GM21423 (cell line): ENCODE results near the gene CTRL.

Experiments used
- ATAC-seq: cut with Tn5 transposase; IDR thresholded peaks from one replicate; pipeline ENCODE4 v1.9.1; 2021; ENCODE audit warnings: mild to moderate bottlenecking, moderate library complexity; ENCODE audit not compliant: unreplicated experiment

The CTRL gene

DNA sequence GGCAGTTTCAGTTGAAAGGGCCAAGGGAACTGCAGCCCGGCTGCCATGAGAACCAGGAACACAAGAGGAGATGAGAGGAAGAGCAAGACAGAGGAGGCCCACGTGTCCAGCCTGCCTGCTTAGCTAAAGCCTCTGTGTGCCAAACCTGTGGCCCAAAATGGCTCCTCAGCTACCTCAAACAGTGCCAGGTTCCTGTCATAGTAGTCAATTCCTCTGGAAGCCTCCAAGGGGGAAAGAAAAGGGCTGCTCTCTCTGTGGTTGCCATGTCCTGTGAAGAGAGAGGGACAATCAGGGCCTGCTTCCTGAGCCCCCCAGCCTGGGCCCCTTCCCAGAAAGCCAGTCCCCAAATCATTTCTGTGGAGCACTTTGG lies 31.6 kb upstream of the CTRL start:
- ATAC-seq = no peak

DNA sequence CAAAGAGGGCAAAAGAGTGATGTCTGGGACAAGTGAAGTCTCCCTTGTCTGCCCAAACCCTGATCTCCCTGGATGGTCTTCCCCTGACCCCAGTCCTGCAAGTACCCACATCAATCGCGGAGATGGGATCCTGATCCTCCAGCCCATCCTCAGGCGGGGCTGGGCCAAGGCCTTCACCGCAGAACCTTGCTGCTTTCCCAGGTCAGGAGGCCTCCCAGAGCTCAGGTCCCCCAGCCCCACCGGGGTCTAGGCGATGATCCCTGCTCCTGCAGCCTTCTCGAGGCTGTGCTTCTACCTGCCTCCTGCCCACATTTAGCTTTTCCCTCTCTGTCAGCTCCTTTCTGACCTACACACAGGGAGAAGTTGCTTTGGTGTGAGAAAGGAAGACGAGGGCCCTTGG lies 30.5 kb upstream of the CTRL start:
- no peak for ATAC-seq

DNA sequence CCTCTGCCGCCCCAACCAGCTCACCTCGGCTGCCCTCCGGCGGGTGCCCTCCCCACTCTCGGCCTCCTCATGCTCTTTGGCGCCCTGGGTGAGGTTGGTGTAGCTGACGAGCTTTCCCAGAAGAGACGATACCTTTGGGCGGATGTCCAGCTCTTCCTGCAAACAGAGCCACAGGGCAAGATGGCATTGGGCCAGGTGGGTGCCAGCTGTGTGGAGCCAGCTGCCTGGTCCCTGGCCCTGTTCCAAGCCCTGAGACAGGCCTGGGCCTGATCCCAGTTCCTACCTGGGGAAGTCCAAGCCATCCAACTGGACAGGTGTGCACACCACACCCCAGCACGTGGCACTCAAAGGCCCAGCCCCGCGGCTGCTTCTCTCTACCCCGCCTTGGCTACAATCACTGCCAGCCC lies 29.9 kb upstream of the CTRL start:
- ATAC-seq = no peak

DNA sequence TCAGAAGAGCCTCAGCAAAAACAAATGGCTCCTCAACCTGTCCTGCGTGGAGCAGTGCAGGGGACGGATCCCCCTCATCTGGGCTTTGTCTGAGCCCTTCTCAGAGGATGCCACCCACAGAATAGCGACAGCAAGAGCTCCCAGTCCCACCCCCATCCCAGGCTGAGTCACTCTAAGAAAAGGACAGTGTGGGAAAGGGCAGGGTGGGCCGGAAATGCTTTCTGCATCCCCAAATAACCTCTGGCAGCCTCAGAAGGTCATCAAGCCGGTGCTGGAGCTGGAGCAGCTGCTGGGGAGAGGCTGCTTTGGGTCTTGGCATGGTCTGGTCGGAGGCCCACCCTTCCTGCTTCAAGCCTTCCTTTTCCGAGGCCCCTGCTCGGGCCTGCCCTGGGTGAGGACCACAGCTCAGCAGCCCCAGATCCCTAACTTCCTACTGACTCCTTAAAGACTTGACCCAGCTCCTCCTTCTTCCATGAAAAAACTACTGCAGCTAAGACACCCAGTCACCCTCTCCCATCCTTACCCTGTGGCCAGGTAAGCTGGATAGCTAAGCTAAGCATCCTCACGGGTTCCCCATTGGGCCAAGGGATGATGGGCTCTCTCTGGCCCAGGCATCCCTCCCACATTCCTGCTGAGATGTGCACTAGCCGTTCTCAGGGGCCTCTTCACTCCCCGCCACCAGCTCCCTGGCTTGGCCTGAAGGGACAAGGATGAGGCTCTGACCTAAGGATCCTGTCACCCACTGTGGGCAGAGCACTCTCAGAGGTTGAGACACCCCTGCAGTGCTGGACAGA lies 28.1 kb upstream of the CTRL start:
- ATAC-seq = no peak

DNA sequence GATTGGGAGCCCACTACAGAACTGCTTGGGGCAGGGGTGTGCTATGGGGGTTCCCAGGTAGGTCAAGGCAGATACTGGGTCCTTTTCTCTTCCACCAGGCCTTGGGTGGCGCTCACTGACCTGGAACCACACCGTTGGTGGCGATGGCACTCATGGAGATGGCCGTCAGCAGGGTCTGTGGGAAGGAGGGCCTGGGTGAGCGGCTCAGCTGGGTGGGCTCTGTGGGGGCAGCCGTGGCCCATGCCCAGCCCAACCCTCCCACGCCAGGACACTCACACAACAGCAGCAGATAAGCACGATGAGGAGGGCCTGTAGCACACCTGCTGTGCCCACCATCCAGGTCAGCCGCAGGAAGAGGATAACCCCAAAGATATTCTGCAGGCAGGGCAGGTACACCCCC lies 26.0 kb upstream of the CTRL start:
- no peak for ATAC-seq

DNA sequence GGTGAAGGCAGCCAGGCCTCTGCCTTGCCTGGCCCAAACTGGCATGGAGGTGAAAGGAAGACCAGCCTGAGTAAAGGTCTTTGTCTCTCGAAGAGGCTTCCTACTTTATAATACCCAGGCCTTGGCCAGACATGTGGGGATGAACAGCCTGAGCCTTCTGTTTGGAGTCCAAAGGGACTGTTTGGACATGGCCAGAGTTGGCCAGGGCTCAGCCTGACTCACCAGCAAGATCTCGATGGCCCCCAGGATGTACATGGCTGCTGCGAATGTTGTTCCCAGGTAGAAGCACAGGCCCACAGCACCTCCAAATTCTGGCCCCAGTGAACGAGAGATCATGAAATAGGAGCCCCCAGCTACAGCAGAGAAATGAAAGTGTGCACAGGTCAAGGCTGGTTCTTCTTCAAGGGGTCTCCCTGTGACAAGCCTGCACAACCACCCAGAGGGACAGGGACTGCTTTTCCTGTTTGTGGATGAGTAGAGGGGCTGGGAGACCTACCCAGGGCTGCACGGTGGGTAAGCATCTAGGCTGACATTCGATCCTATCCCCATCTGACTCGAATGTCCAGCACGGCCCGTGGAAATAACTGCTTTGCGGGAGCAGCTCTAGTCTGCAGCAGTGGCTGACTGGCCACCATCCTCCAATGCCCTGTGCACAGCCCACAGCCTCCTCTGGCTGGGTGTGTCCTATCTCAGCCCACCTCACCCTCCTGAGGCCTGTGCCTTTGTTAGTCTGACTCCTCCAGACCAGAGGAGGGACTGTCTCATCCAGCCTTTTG lies 22.9 kb upstream of the CTRL start:
- no peak for ATAC-seq

DNA sequence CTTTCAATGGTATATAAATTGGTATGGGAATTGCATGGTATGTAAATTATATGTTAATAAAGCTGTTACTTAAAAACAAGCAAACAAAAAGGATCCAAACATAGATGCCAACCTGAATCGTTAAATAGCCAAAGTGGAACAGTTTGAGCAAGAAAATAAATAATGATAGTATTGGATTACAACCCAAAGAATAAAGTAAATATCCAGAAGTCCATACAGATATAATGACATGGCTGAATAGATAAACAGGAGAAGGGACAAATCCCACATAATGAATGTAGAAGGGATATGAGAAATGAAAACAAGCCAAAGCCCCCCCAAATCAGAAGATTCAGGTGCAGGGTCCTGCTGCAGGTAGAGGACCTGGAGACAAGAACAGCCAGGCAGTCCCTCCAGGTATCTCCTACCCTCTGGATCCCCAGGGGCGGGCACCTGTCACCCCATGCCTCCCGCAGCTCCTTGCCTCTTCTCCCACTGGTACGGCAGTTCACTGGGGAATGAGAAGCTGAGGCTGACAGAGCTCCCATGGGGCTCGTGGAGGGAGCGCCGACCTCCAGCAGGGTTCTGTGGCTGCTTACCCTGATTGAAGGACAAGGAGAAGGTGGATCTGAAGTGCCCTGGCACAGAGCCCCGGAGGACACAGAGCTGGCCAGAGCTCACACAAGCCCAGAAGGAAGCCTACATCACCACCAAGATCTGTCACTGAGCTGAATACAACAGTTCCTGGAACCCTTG lies 22.1 kb upstream of the CTRL start:
- ATAC-seq = no peak

DNA sequence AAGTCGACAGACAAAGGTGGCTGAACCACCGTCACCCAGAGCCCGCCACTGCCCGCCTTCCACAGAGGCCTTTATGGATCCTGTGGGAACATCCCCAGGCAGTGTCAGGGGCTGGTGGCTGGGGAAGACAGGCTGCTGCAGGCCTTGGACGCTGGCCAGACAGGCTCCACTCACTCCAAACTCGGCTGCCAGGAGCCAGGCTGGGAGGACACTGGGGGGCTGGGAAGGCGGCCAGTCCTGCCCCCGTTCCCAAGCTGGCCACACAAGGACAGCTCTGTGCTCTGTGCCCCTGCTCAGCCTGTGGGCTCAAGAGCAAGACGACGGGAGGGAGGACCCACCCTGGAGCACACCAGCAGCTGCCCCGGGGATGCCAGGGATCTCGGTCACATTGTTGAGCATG lies 19.8 kb upstream of the CTRL start:
- ATAC-seq = no peak

DNA sequence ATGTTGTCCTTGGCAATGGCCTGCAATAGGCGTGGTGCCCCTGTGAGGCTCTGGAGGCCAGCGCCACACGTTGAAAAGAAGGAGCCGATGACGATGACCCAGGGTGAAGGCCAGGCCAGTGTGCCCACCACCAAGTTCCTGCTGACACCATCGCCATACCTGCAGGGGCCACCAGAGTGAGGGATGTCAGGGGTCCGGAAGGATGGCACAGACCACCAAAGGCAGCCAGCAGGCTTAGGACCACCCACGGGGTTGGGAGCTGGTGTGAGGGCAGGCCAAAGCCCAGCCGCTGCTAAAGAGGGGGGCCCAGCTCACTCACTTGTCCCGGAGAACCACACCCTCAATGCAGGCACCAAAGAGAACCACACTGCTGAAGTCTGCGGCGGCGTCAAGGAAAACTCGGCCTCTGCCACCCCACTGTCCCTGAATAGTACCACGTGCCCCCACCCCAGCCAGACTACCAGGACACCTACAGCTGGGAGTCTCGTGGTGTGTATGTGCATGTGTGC lies 18.7 kb upstream of the CTRL start:
- no peak for ATAC-seq

DNA sequence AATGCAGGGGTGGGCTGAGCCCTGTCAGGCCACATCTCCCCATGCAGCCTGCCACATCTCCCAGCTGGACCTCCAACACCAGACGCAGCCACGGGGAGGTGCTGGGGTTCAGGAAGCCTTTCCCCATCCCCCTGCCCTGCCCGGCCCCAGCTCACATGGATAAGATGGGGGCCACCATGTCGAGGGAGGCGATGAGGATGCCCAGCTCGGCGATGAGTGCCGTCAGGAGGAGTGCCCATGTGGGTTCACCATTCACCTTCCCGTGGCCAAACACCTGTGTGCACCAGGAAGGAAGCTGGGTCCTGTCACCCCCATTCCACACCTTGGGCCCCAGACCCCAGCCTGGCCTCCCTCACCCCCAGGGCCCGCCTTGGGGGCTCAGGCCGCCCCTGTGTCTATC lies 18.0 kb upstream of the CTRL start:
- no peak for ATAC-seq

DNA sequence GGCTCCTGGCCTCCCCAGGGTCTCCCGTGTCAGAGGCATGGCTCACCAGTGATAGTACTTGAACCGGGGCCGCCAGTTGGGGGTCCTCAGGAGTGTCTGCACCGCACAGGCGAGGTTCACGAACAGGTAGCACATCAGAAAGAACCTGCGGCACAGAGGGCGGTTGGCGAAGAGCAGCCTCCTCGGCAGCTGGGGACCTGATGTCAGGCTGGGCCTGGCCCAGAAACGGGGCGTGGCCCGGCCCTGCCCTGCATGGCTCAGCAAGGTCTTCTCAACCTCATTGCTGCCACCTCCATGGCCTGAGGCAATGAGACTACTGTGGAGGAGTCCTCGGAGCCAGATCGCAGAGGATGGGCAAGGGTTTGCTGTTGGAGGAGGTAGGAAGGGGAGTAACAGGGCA lies 16.4 kb upstream of the CTRL start:
- no peak for ATAC-seq

DNA sequence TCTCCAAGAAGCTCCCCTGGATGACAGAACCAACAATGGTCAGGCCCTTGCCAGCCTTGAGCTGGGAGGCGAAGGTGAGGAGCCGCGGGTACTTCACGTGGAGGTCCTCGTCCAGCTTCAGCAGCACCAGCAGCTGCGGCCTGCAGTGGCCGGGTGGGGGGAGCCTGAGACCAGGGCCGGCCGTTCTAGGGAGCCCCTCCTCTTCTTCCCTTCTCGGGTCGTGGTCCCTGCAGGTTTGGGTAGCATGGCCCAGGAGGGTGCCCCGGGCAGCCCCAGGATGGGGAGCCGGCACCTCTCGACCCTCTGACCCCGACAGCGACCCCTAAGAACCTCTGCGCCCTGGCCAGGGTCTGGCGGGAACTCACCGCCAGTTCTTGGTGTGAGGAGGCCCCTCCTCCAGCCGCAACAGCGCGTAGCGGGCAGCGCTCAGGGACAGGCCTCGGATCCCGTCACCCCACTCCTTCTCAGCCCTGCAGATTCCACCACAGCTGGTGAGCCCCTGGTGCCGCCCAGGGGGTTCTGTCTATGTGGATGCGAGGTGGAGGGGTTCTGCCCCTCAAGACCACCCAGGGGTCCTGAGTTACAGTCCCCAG lies 15.4 kb upstream of the CTRL start:
- ATAC-seq = no peak

DNA sequence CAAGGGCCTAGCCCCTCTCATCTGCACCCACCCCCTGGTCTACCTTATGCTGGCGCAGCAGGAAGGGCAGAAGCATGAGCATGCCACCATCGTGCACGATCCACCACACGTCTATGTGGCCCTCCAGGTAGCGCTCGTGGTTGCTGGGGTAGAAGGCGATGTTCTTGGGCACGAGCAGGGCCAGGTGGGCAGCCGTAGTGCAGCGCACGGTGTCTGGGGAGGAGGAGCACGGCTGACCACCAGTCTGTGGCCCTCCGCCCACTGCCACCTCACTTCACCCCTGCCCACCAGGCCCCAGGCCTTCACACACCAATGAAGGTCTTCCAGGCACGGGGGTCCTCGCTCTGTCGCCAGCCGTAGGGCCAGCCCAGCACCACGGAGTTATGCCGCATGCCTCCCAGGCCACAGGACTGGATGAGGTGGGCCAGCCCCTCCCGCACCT lies 14.5 kb upstream of the CTRL start:
- ATAC-seq = no peak

DNA sequence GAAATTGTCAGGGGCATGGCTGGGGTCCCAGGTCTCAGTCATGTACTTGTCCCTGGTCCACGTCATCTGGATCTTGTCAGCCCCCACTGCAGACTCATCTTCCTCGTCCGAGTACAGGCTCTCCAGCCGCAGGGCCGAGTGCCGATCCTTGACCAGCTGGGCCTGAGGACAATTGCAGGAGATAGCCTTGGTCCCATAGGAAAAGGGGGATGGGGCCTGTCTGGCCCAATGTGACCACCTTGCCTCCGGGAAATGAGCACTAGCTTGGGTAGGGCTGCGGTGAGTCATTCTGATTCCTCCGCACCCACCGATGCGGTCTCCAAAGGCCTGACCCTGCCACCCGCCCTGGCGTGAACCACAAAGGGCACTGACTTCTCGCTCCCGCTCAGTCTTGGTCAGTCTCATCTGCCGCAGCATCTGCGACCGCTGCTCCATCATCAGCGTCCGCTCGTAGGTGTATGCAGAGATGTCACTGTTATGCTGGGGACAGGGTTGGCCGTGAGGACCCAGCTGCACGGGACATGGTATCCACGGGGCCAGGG lies 13.8 kb upstream of the CTRL start:
- ATAC-seq = no peak

DNA sequence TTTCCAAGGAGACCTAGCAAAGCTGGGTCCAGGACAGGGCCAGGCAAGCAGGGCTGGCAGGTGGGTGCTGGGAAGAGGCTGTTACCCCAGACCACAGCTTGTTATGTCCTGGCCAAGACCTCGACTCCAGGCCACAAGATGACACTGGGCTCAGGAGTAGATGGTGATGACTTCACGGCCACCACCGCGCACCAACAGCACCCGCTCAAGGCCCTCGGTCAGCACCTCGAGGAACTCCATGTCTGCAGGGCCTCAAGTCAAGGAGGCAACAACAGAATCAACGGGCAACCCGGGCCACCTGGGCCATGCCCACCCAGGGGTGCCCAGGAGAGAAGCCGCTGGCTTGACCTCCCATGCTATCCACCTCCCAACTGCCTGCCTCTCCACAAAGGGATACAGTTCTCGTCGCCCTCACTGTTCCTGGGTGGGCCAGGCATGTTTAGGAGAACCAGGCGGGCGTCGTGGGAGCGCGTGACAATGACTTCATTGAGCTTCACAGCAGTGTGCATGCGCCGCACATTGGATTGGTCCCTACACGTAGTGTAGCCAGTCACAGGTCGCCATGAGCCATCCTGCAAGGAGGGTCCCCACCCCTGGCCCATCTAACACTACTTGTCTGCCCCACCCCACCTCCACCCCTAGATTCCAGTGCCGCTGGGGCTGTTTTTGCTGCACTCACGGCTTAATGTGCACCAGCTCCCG lies 13.2 kb upstream of the CTRL start:
- ATAC-seq = no peak

DNA sequence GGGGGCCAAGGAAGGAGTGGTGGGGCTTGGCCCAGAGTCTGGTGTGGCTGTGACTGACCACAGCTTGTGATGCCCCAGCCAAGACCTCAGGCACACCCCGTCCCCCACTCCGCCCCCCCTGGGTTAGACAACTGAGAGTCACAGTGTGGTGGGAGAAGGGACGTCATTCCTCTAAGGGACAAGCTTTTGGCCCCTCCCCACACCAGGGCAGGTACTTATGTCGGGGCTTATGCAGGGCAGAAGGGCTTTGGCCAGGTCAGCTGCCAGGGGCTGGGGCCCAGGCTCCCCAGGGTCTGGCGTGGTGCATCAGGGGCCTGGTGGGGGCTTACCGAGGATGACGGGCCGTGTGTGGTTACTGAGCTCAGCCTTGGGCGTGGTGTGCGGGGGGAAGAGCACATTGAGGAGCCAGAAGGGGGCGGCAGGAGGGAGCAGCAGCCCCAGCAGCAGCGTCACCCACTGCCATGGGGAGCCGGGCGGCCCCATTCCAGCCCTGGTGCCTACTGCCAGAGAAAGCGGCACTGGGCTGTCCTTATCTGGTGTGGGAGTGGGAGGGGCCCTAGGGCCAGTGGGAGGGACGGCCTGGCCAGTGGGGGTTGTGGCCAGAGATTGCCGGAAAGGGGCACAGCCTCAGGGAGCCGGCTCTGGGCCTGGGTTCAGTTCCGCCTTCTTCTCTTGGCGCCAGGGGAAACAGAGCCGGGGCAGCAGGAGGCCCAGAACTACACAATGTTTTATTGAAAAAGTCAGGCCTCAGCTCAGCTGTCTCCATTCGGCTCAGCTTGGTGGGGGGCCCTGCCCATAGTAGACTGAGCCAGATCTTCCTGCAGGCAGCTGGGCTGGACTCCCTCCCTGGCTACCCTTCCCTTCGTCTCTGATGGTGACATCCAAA lies 12.2 kb upstream of the CTRL start, which contains the start of gene LCAT:
Gene LCAT, minus strand, starts transcription at position 502 of the 886 bp plus-strand sequence. Its CDS starts 19 bp downstream, at position 483.
- ATAC-seq = no peak

DNA sequence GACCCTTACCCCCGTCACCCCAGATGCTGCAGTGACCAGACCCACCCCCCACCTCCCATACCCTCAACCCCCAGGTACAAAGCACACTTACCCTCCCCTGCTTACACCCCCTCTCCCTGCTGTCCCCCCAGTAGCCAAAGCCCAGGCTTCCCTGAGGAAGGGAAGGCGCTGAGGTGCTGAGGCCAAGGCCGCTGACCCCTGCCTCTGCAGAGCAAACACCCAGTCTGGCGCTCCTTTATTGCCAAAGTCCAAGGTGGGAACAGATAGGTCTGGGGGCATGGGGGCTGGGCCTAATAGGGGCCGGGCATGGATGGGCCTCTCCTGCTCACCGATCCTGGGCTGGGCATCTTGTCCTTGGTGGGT lies 11.6 kb upstream of the CTRL start:
- ATAC-seq = no peak

DNA sequence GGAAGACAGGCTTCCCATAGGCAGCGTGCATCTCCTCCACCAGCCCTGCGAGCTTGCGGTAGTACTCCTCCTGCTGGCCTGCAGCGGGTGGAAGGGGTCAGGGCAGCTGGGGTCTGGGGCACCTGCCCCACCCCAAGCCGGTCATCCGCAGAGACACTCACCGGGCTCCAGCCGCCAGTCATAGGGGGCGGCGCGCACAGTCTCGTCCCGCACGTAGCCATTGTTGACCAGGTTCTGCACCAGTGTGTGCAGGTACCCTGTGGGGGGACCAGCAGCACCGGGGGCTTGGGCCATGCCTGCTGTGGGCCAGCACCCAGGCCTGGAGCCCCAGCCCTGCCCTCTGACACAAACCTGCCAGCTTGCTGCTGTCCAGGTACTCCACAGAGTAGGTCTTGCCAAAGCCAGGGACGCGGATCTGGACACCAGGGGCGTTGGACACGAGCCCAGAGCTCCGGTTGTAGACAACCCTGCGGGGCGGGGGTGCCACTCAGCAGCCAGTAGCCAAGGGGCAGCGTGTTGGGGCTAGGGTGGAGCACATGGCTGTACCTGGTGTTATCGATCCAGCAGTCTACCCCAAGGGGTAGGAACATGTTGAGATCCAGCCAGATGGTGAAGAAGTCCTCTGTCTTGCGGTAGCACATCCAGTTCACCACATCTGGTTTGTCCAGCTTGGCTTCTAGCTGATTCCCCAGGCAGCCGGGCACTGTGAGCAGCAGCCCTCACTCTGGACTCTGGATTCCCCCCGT lies 11.0 kb upstream of the CTRL start:
- ATAC-seq = no peak

DNA sequence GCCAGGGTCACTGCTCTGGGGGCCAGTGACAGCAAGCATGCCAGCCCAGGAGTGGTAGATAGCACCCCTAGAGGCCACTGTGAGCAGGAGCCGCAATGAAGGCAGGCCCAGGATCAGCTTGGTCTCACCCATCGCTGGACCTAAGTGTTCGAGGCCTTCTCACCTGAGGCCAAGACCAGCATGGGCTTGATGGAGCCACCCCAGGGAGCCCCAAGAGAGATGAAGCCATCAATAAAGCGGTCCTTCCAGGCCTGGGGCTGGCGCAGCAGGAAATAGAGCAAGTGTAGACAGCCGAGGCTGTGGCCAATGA lies 10.5 kb upstream of the CTRL start:
- no peak for ATAC-seq
